GM10847 (cell line): ENCODE data around the gene ADAMTS5.

Experiments
- POLR2A ChIP-seq: IDR thresholded peaks from 2 replicates; pipeline ENCODE4 v1.6.1; 2011; ENCODE audit not compliant: insufficient read length; ENCODE audit errors: extremely low read depth

ADAMTS5 gene

DNA sequence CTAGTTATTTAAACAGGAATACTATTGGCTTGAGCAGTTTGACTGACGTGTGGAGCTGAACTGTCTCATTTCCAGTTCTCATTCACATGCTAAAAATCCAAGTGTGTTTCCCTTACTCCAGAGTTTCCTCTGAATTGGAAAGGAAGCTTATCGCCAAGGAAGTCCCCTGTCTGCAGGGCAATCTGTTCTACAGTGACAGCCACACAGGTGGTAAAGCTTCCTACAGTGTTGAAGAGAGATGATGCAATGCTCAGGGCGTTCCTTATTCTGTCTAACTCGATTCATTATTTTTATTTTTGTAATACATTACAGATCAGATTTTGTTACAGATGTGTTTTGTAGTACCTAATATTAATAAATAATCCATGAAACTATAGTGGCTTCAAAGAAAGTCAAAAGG lies 41.3 kb downstream of the ADAMTS5 start:
- TF ChIP-seq POLR2A = no peak

DNA sequence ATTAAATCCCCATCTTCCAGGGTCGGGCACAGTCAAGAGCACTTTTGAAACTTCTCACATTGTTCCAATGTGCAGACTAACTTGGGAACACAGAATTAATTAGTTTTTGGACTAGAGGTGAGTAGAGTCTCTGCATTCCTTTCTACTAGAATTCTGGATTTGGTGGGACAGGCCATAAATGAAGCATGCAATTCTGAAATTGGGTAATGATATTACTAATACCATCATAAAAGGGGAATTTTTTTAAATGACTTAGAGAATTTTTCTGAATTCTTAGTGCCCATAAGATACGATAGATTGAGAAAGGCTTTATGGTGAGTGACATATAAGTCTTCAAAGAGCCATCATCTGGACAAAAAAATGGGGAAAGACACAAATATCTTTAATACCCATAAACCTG lies 41.8 kb downstream of the ADAMTS5 start:
- no peak for TF ChIP-seq POLR2A

DNA sequence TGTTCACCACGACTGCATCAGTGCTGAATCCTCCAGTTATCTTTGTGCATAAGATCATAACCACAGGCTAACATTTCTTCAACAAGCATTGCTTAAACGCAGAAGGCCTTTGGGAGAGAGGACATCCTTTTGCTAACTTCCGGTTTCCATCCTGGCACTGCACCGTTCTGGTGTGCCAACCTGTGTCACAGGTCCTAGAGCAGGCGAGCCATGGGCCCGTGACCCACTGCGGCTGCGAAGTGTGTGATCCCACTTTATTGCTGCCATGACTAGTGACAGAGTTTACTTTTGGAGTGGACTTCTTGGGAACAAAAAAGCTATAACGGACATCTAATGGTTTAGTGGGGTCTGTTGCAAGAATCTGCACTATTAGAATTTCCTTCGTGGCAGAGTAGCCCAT lies 42.9 kb downstream of the ADAMTS5 start:
- no peak for TF ChIP-seq POLR2A

DNA sequence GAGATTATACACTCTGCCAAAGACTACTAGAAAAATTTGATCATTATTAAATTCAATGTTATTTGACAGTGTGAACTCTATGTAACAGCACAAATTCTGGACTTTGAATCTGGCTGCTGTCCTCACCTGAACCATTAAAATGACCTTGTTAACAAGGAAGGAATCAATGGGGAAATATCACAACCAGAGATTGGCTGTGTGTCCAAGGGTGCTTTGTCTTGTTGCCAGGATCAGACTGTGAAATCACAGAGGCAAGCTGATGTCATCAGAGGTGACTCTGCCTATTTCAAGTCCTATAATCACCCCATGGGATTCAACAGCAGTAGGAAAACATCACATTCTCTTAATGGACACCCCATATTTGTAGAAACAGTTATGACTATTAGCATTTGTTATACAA lies 46.8 kb downstream of the ADAMTS5 start:
- TF ChIP-seq POLR2A = no peak

DNA sequence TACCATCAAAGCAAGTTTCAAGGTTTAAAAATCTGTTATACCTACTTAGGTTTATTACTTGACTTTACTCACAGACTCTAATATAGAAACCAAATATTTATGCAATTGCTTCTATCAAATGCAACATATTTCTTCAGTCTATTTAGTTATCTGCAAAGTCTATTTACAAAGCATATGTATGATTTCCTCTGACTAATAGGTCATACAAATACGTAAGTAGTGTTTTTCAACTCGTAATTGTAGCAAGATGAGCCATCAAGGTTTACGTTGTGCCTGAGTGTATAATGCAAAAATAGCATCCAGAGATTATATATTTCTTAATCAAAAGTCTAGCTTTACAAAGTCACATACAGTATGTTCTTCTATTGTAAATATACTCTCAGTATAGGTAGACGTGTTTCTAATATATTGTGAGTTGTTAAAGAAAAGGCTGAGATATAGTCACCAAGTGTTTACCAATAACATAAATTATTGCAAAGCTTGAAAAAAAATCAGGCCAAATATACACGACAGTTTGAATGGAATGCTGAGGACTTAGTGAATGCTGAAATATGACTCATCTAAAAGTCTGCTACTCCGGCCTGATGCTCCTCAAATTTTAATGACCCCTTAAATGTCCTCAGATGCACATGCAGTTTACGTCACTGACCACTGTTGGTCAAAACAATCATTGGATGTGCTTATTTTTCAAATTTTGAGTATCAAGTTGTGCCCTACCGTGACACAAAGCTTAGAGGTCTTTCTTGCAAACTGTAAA lies 48.4 kb downstream of the ADAMTS5 start:
- no peak for TF ChIP-seq POLR2A

DNA sequence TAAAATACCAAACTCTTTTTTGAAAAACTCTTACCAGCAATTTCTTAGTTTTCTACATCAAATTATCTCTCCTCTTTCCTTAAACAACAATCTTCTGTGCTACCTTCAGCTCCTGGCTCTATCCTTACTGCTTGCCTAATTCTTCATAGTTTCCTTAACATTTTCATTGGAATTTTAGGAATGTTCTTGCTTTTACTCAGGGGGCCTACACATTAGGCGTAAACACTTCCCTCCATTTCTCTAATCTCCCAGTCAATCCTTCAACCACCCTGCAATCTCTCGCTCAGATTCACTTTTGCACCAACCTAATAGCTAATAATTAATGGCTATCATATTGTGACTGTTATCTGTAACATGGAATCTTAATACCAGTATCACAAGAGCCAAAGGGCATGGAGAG lies 50.1 kb downstream of the ADAMTS5 start:
- TF ChIP-seq POLR2A = no peak

DNA sequence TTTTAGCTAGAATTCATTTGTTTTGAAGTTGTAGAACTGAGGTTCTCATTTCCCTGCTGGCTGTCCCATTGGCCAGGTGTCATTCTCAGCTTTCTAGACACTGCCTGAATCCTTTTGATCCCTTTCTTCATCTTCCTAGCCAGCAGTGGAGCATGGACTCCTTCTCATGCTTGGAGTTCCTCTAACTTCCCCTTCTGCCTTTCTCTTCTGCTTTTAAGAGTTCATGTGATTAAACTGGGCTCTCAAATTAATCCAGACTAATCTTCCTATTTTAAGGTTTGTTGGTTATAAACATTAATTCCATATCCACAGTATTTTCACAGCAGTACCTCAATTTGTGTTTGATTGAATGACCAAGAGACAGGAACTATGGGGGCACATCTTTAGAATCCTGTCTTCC lies 52.3 kb downstream of the ADAMTS5 start:
- no peak for TF ChIP-seq POLR2A

DNA sequence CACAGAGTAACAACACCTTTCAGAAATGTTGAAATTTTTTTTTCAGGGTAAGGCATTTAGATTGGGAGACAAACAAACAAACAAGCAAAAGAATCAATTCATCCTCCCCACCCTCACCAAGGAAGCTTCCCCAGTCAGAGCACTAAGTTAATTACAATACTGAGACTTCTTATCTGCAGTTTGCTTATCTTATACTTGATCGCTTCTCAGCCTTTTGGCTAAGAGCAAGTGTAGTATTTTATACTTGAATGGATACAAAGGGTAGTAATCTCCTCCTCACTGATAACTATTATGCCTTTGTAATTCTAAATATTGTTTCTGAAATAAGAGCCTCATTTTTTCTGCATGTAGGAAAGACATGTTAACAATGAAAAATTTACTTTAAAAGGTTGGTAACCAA lies 54.4 kb downstream of the ADAMTS5 start:
- no peak for TF ChIP-seq POLR2A

DNA sequence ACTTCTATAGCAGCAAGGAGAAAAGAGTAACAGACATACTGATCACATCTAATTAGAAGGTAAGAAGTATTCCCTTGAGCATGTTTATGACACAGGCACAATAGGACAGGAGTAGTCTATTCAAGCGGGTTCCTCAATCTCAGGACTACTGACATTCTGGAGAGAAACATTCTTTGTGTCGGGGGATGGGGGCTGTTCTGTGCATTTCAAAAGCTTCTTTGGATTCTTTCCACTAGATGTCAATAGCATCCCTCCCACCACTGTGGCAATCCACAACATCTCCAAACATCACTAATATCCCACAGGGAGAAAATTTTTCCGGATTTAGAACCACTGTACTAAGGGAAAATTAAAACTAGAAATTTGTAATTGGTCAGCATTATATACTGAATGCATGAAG lies 56.9 kb downstream of the ADAMTS5 start:
- TF ChIP-seq POLR2A = no peak

DNA sequence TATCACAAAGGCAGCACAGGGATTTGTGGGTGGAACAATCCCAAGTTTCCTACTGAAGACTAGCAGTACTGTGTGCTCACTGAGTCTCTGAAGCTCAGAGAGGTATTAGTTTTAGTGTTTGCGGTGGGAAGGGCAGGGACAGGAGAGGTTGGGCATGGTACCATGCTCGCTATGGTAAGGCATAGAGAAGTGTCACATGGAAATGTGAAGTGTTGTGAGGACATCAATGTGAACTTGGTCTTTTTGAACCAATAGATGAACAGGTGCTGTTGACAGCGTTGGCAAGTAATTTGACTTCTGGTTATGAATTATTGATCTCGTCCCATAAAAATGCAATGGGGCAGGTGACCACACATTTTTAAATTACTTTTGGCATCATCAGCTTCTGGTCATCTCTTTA lies 65.9 kb downstream of the ADAMTS5 start:
- TF ChIP-seq POLR2A = no peak

DNA sequence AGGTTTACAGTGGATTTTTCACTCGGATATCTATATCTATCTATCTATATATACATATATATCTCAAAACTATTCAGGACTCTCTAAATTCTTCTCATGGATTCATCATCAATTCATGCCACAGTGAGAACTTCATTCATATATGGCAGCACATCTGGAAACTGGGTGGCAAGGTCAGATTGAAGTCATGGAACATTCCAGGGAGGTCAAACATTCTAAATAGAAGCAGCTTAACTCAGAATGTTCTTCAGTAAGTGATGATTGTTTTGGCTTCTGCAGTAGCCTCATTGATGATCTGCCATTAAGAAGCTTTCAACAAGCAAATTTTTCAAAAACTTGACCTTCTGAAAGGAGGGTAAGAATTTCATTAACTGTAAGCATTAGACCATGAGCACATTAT lies 74.7 kb downstream of the ADAMTS5 start:
- no peak for TF ChIP-seq POLR2A

DNA sequence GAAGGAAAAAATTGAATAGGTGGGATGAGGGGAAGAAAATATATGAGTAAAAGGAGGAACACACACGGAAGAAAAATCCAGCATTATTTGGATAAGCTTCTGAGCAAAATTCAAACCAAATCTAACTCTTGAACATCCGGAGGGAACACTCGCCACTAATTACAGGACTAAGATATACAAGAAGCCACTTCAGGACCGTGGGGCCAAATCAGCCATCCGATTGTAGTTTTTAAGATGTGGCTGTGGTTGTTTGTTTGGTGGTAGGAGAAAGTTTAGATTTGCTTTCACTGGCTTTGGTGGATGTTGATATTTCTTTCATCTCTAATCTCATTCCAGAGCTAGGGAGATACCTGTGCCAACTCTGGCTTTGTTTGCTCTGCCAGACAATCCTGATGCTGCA lies 78.0 kb downstream of the ADAMTS5 start:
- TF ChIP-seq POLR2A = no peak

DNA sequence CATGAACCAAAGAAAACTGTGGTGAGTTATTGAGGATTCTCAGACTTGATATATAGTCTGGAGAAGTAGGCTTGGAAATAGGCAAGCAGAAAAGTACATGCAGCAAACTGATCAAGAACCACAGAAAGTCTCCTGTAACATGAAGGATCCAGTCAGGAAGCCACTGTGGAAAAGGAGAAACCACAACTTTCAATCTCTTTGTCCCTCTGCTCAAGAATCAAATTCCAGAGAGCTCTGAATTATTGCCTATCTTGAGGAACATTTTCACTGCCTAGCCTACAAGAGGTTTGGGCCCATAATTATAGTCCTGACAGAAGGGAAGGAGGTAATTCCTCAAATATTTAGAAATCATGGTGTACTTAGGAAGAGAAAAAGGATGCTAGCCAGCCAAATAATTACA lies 78.6 kb downstream of the ADAMTS5 start:
- TF ChIP-seq POLR2A = no peak

DNA sequence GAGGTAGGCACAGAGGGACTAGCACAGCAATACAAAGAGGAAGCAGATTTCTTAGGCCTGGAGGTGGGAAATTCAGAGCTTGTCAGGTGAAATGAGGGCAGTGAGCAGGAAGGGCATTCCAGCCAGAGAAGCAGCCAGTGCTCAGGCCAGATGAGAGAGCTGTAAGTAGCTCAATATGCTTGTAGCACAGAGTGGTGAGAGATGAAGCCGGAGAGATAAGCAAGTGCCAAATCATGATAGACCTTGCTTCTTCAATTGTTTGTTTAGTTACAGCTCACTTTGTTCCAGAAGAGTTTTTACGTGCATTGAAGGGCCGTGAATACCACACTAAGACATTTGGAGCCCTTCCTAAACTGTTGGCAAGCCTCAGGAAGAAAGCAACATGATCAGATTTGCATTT lies 79.6 kb downstream of the ADAMTS5 start:
- no peak for TF ChIP-seq POLR2A

DNA sequence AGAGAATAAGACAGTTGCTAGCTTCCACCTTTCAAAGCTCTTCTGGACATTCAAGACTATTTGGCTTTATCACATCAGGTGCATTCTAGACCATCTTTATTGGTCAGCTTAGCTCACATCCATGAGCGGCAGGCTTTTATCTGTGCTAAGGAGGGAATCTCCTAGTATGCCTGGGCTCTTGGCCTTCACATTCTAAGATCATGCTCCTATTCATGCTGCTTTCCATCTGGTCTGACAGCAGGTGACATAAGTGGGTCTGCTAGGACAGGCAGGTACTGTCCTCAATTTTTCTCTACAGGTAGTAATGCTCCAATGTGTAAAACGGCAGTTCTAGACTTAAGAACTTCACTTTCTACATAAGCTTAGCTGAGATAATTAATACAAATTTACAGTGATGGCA lies 82.5 kb downstream of the ADAMTS5 start:
- TF ChIP-seq POLR2A = no peak

DNA sequence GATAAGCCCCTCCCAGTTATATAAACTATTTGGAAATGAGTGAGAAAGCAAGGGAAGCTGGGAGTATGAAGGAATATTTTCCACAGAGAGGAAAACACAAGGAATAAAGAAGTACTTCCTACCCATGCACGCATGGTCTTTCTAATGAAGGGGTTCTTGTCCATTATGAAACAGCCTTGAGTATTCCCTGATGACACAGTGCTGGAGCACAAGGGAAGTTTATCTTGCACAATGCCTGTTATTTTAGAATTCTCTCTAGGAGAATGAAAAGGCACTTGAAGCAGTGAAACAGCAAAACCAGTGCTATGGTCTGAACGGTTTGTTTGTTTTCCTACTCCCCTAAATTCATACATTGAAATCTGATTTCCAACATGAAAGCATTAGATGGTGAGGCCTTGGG lies 83.1 kb downstream of the ADAMTS5 start:
- no peak for TF ChIP-seq POLR2A

DNA sequence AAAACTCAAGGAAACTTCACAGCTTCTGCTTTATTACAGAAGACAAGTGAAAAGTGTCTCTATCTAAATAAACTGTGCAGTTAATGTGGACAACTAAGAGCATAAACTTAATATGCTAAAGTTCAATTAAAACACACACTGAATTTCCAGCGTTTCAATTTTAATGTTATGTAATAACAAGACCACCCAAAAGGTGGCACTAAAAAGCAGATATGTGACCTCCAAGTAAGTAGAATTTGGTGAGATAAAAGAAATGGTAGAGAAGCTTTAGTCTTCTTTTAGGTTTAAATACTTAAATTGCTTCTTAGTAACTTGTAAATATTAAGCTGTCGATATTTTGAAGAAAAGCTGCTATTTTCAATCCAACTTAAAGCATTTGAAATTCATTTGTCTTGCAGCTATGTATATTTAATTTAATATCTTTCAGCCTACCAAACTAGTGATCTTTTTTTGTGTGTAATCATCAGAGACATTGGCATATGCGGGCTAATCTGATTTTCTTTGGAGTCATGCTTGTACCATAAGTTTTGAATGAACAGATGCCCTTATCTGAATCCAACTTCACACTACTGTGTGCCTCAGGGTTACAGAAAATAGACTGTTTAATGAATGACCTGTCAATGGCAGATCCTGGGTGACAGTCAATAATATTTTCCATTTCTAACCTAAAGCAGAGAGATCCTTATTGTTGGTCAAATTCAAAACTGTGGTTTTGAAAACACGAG lies 85.2 kb downstream of the ADAMTS5 start:
- no peak for TF ChIP-seq POLR2A
